Parathyroid adenoma (tissue), 2 donors: ENCODE results near the gene PLXNB2.
A peak's percentile ranks its signal among the peaks of the same experiment; 100 is the strongest.

Experiments
- H2AFZ ChIP-seq: fragments of 300-600 bp; sonication (generic); one replicate; pipeline ENCODE4 v1.7.0; 2017; ENCODE audit warnings: antibody characterized with exemption, mild to moderate bottlenecking
- H3K27ac ChIP-seq: fragments of 300-600 bp; sonication (generic); one replicate; pipeline ENCODE4 v1.7.0; 2017
- H3K27me3 ChIP-seq: fragments of 300-600 bp; sonication (generic); one replicate; pipeline ENCODE4 v1.7.0; 2017; ENCODE audit warnings: low read length; ENCODE audit not compliant: control insufficient read depth, insufficient read depth
- H3K36me3 ChIP-seq: fragments of 300-600 bp; sonication (generic); one replicate; pipeline ENCODE4 v1.7.0; 2017; ENCODE audit warnings: low read length; ENCODE audit not compliant: control insufficient read depth, insufficient read depth
- H3K4me1 ChIP-seq: fragments of 300-600 bp; sonication (generic); one replicate; pipeline ENCODE4 v1.7.0; 2017; ENCODE audit warnings: control low read depth
- H3K4me2 ChIP-seq: fragments of 300-600 bp; sonication (generic); one replicate; pipeline ENCODE4 v1.7.0; 2017; ENCODE audit warnings: low read length
- H3K4me3 ChIP-seq: fragments of 300-600 bp; sonication (generic); one replicate; pipeline ENCODE4 v1.7.0; 2017; ENCODE audit warnings: low read depth, low read length
- H3K79me2 ChIP-seq: fragments of 300-600 bp; sonication (generic); one replicate; pipeline ENCODE4 v1.7.0; 2017; ENCODE audit warnings: control low read depth
- H3K9ac ChIP-seq: fragments of 300-600 bp; sonication (generic); one replicate; pipeline ENCODE4 v1.7.0; 2017; ENCODE audit warnings: mild to moderate bottlenecking
- H3K9me3 ChIP-seq: fragments of 300-600 bp; sonication (generic); one replicate; pipeline ENCODE4 v1.7.0; 2017; ENCODE audit warnings: low read length; ENCODE audit not compliant: control insufficient read depth
- TF ChIP-seq, protein P1 (sequence below): fragments of 300-600 bp; sonication (generic); IDR thresholded peaks from one replicate; pipeline ENCODE4 v1.7.0; 2017; ENCODE audit warnings: antibody characterized with exemption, mild to moderate bottlenecking
- donor health status: primary hyperparathyroidism.

The PLXNB2 gene

DNA sequence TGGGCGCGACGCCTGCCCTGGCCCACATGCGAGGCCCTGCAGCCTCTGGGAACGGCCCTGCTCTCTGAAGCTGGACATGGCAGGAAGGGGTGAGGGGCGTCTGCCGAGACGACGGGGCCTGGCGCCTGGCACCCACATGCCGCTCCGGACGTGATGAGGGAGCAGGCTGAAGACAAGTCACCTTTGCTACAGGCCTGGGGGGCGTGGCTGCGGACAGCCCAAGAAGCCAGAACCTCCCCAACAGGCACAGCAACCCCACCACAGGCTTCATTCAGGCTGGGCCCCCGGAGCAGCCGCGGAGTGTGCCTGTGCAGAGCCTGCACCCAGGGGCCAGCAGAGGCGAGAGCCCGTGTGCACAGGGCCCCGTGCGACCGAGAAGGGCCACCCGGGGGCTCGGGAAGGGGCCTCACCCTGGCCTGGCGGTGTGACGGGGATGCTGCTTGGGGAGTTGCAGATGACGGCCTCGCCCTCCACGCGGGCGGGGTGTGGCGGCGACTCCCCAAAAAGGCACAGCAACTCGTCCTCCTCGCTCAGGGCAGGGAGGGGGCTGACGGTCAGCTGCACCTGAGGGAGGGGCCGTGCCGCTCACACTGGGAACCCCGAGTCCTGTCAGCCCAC lies 20.6 kb downstream of the PLXNB2 start:
- H3K27me3 ChIP-seq = no peaks in the 10 kb centered on the region
- H3K27ac ChIP-seq = peak overlapping the region; percentile 57
- TF ChIP-seq, protein P1, sequence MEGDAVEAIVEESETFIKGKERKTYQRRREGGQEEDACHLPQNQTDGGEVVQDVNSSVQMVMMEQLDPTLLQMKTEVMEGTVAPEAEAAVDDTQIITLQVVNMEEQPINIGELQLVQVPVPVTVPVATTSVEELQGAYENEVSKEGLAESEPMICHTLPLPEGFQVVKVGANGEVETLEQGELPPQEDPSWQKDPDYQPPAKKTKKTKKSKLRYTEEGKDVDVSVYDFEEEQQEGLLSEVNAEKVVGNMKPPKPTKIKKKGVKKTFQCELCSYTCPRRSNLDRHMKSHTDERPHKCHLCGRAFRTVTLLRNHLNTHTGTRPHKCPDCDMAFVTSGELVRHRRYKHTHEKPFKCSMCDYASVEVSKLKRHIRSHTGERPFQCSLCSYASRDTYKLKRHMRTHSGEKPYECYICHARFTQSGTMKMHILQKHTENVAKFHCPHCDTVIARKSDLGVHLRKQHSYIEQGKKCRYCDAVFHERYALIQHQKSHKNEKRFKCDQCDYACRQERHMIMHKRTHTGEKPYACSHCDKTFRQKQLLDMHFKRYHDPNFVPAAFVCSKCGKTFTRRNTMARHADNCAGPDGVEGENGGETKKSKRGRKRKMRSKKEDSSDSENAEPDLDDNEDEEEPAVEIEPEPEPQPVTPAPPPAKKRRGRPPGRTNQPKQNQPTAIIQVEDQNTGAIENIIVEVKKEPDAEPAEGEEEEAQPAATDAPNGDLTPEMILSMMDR = no peak

DNA sequence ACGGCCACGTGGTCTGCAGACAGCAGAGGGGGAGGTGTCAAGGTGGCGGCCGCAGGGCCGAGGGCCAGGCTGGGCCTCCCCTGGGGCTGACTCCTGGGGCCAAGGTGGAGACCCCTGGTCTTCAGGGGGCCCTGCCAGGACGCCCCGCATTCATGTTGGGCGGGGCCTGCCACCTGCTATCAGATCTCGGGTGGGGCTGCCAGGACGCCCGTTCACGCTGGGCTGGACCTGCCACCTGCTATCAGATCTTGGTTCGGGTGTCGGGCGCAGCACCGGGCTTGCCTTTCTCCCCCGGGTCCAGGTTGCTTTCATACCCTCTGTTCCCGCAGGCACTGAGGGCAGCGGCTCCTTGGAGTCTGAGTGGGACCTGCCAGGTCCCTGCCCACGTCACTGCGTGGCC lies 21.2 kb downstream of the PLXNB2 start:
- H3K27me3 ChIP-seq = no peaks in the 10 kb centered on the region
- no peak overlapping the region for H2AFZ ChIP-seq
- peak overlapping the region; percentile 57 for H3K27ac ChIP-seq
- H3K4me2 ChIP-seq = peak overlapping the region; percentile 50
- no peaks in the 10 kb centered on the region for H3K9me3 ChIP-seq
- no peak overlapping the region for H3K9ac ChIP-seq
- peaks cover 22% of the 10 kb centered on the region for H3K79me2 ChIP-seq
- H3K4me1 ChIP-seq = peaks cover 9% of the 10 kb centered on the region
- H3K4me3 ChIP-seq = no peak overlapping the region
- no peaks in the 10 kb centered on the region for H3K36me3 ChIP-seq
- TF ChIP-seq, protein P1 = no peak

More for the DNA sequence above, 20.6 kb downstream of the PLXNB2 start:
- Histone ChIP-seq H3K9me3 (no peaks in the 10 kb centered on the region), H3K9ac (no peak overlapping the region), H3K4me3 (no peak overlapping the region), H3K36me3 (no peaks in the 10 kb centered on the region), H3K79me2 (peaks cover 27% of the 10 kb centered on the region), H3K4me2 (peak overlapping the region; percentile 50), H3K4me1 (peaks cover 9% of the 10 kb centered on the region), H2AFZ (no peak overlapping the region)

DNA sequence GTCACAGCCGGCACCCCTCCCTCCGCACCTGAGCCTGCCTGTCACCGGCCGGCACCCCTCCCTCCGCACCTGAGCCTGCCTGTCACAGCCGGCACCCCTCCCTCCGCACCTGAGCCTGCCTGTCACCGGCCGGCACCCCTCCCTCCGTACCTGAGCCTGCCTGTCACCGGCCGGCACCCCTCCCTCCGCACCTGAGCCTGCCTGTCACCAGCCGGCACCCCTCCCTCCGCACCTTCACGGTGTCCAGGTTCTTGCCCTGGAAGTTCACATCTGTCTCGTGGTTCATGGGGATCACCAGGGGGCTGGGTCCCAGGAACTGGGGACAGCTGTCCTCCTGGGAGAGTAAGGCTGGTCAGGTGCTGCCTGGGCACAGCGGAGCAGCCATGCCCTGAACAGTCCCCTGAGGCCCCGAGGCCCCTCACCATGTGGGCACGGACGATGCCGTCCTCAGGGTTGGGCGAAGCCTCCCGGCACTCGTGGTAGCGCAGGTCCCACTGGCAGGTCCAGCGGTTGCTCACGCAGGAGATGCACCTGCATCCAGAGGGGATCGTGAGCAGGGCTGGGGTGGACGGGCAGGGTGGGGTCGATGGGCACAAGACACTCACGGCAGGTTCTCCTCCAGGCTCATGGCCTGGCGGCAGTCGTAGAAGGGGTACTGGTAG lies 21.7 kb downstream of the PLXNB2 start:
- Histone ChIP-seq H3K79me2 (peaks cover 16% of the 10 kb centered on the region), H3K4me2 (peak overlapping the region; percentile 50), H3K9ac (no peak overlapping the region), H3K36me3 (no peaks in the 10 kb centered on the region), H3K4me3 (no peak overlapping the region), H3K27ac (no peak overlapping the region), H3K27me3 (no peaks in the 10 kb centered on the region), H2AFZ (no peak overlapping the region), H3K9me3 (no peaks in the 10 kb centered on the region), H3K4me1 (peaks cover 9% of the 10 kb centered on the region)
- TF ChIP-seq, protein P1 = no peak

DNA sequence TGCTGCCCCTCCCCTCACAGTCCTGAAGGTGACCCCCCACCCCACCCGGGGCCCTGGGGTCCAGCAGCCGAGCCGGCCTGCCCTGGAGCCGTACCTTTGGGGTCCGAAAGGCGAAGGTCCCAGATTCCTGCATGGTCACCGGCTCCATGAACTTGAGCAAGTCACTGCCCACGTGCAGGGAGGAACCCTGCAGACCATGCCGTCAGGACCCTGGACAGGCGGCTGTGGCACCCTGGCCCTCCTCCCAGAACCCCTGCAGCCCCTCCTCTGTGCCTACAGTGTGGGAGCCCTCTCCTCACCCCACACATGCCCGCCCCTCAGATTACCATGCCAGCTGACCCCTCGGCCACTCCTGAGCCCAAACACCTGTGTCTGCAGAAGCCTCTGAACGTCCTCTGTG lies 23.0 kb downstream of the PLXNB2 start:
- Histone ChIP-seq H3K9me3 (no peaks in the 10 kb centered on the region), H3K4me2 (no peak overlapping the region), H3K36me3 (no peaks in the 10 kb centered on the region), H3K4me3 (no peak overlapping the region), H3K4me1 (peaks cover 9% of the 10 kb centered on the region), H3K9ac (no peak overlapping the region), H3K27me3 (no peaks in the 10 kb centered on the region), H3K27ac (no peak overlapping the region), H3K79me2 (peaks cover 11% of the 10 kb centered on the region), H2AFZ (no peak overlapping the region)
- TF ChIP-seq, protein P1 = no peak

DNA sequence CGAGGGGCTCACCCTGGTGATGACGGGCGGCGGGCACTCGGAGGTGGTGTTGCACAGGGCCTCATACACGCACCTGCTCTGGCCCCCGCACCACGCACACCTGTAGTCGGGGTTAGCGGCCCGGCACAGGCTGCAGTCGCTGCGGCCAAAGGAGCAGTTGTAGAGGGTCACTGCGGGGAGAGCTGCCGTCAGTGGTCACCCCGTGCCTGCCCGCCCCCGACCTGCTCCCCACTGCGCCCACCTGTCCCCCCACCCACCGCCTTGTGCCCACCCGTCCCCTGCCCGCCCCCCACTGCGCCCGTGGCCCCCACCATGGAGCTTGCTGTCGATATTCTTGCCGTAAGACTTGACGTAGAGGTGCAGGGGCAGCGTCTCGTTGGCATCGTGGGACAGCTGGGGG lies 23.6 kb downstream of the PLXNB2 start:
- H3K79me2 ChIP-seq = peaks cover 8% of the 10 kb centered on the region
- H3K4me1 ChIP-seq = peaks cover 9% of the 10 kb centered on the region
- no peak overlapping the region for H3K27ac ChIP-seq
- H3K36me3 ChIP-seq = no peaks in the 10 kb centered on the region
- TF ChIP-seq, protein P1 = no peak
- no peak overlapping the region for H3K4me3 ChIP-seq
- H3K9me3 ChIP-seq = no peaks in the 10 kb centered on the region
- H3K27me3 ChIP-seq = no peaks in the 10 kb centered on the region
- no peak overlapping the region for H3K9ac ChIP-seq
- no peak overlapping the region for H3K4me2 ChIP-seq
- H2AFZ ChIP-seq = no peak overlapping the region
